ENCODE results near the gene PTTG1IP. TPM values are rescaled to one million over a fixed set of nuclear protein-coding genes. Genes with fewer than 3 reads are reported as not detected.

PTTG1IP gene
- total and polyA plus RNA-seq, 2 donors (not counting 1 experiment from before 2014, with no cell fraction given) = 229 to 240 TPM

DNA sequence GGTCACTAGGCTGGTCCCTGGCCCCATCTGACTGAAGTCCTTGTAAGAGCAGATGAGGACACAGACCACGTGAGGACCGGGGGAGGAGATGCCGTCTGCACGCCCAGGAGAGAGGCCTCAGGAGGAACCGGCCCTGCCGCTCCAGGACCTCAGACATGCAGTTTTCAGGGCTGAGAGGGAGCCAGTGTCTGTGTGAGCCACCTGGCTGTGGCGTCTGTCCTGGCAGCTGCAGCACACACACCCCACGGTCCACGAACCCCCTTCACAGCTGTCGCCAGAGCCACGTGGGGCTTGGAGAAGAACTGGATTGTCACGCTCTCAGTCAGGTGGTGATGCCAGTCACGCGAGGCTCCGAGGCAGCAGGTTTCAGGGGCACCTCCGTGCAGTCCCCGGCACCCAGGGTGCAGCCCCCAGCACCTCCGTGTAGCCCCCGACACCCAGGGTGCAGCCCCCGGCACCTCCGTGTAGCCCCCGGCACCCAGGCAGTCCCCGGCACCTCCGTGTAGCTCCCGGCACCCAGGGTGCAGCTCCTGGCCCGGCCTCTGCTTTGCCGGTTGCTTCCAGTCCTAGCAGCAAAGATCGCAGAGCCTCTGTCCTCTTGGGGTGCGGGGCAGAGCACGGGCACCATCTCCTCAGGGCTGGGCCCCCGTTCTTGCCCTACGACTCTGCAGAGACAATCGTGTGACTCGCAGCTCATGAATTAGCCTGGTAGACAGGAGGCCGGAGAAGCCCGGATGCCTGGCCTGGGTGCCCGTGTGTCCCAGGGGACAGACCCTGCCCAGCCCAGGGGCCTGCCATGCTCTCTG, 36.6 kb downstream of the PTTG1IP start:
- TF ChIP-seq, protein P1, sequence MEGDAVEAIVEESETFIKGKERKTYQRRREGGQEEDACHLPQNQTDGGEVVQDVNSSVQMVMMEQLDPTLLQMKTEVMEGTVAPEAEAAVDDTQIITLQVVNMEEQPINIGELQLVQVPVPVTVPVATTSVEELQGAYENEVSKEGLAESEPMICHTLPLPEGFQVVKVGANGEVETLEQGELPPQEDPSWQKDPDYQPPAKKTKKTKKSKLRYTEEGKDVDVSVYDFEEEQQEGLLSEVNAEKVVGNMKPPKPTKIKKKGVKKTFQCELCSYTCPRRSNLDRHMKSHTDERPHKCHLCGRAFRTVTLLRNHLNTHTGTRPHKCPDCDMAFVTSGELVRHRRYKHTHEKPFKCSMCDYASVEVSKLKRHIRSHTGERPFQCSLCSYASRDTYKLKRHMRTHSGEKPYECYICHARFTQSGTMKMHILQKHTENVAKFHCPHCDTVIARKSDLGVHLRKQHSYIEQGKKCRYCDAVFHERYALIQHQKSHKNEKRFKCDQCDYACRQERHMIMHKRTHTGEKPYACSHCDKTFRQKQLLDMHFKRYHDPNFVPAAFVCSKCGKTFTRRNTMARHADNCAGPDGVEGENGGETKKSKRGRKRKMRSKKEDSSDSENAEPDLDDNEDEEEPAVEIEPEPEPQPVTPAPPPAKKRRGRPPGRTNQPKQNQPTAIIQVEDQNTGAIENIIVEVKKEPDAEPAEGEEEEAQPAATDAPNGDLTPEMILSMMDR (conservative IDR thresholded peaks at IDR 0.05 in 1 of 2, IDR thresholded peaks at IDR 0.05 in 1 of 2; ENCODE audit: low read depth in 1 of 2, low read length in 2 of 2) = no peak
- no peak for TF ChIP-seq EZH2 (IDR thresholded peaks at IDR 0.05; ENCODE audit: low read length, missing control alignments)
- Histone ChIP-seq H3K4me3 (replicated peaks in 1 of 4; ENCODE audit: control extremely low read depth in 1 of 4, insufficient read depth in 1 of 4, low read depth in 3 of 4, low read length in 4 of 4) (no peak overlapping the region), H3K4me1 (ENCODE audit: control insufficient read depth, extremely low read depth, insufficient read depth, low read length) (no peaks in the 10 kb centered on the region), H2AFZ (ENCODE audit: low read length) (no peak overlapping the region), H3K79me2 (ENCODE audit: control insufficient read depth, insufficient read depth, low read length) (no peaks in the 10 kb centered on the region), H3K36me3 (ENCODE audit: control insufficient read depth, insufficient read depth, low read length) (no peaks in the 10 kb centered on the region), H3K4me2 (ENCODE audit: extremely low read depth, insufficient read depth, low read length) (no peak overlapping the region), H3K9me3 (ENCODE audit: control insufficient read depth, insufficient read depth, low read depth, low read length) (no peaks in the 10 kb centered on the region), H4K20me1 (ENCODE audit: control insufficient read depth, extremely low read depth, insufficient read depth, low read length) (no peaks in the 10 kb centered on the region), H3K27me3 (ENCODE audit: control insufficient read depth, insufficient read depth, low read length) (no peaks in the 10 kb centered on the region), H3K27ac (ENCODE audit: insufficient read depth, low read length) (no peak overlapping the region), H3K9ac (ENCODE audit: insufficient read depth, low read length) (no peak overlapping the region)
- peak in 1 of 2 donors; percentile 6 for DNase-seq (ENCODE audit: low read depth in 2 of 2)

DNA sequence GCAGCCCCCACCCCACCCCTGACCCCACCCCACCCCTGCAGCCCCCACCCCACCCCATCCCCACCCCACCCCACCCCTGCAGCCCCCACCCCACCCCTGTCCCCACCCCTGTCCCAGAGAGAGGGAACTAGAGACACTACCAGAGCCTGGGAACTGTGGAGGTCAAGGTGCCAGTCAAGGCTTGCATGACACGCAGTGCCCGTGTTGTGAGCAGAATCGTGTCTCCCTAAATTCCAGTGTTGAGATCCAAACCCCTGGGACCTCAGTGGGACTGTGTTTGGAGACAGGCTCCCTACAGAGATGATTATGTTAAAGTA, 37.2 kb downstream of the PTTG1IP start:
- Histone ChIP-seq H3K27me3 (ENCODE audit: control insufficient read depth, insufficient read depth, low read length) (no peaks in the 10 kb centered on the region), H3K36me3 (ENCODE audit: control insufficient read depth, insufficient read depth, low read length) (no peaks in the 10 kb centered on the region), H3K4me2 (ENCODE audit: extremely low read depth, insufficient read depth, low read length) (no peak overlapping the region), H4K20me1 (ENCODE audit: control insufficient read depth, extremely low read depth, insufficient read depth, low read length) (no peaks in the 10 kb centered on the region), H3K9ac (ENCODE audit: insufficient read depth, low read length) (no peak overlapping the region), H3K9me3 (ENCODE audit: control insufficient read depth, insufficient read depth, low read depth, low read length) (no peaks in the 10 kb centered on the region), H3K79me2 (ENCODE audit: control insufficient read depth, insufficient read depth, low read length) (no peaks in the 10 kb centered on the region), H3K4me3 (replicated peaks in 1 of 4; ENCODE audit: control extremely low read depth in 1 of 4, insufficient read depth in 1 of 4, low read depth in 3 of 4, low read length in 4 of 4) (no peak overlapping the region), H3K4me1 (ENCODE audit: control insufficient read depth, extremely low read depth, insufficient read depth, low read length) (no peaks in the 10 kb centered on the region), H3K27ac (ENCODE audit: insufficient read depth, low read length) (no peak overlapping the region), H2AFZ (ENCODE audit: low read length) (no peak overlapping the region)
- TF ChIP-seq EZH2 (IDR thresholded peaks at IDR 0.05; ENCODE audit: low read length, missing control alignments) = no peak
- TF ChIP-seq, protein P1 (conservative IDR thresholded peaks at IDR 0.05 in 1 of 2, IDR thresholded peaks at IDR 0.05 in 1 of 2; ENCODE audit: low read depth in 1 of 2, low read length in 2 of 2) = no peak
- DNase-seq (ENCODE audit: low read depth in 2 of 2) = no peak

DNA sequence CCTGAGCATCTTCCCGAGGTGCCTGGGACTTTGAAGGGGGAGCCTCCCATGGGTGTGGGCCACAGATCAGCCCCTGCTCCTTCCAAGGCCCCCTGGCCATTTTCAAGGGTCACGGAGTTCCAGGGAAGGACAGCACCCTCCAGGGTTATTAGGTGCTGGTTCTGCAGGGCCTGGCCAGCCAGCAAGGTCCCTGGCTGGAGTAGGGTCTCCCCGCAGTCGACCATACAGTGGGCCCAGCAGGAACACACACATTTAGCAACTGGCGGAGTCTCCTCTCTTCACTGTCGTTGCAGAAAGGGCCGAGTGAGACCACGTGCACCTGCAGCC, 37.9 kb downstream of the PTTG1IP start:
- no peaks in the 10 kb centered on the region for H3K4me1 ChIP-seq (ENCODE audit: control insufficient read depth, extremely low read depth, insufficient read depth, low read length)
- no peak overlapping the region for H3K4me2 ChIP-seq (ENCODE audit: extremely low read depth, insufficient read depth, low read length)
- no peaks in the 10 kb centered on the region for H3K9me3 ChIP-seq (ENCODE audit: control insufficient read depth, insufficient read depth, low read depth, low read length)
- H4K20me1 ChIP-seq (ENCODE audit: control insufficient read depth, extremely low read depth, insufficient read depth, low read length) = no peaks in the 10 kb centered on the region
- H2AFZ ChIP-seq (ENCODE audit: low read length) = no peak overlapping the region
- H3K27ac ChIP-seq (ENCODE audit: insufficient read depth, low read length) = no peak overlapping the region
- no peaks in the 10 kb centered on the region for H3K27me3 ChIP-seq (ENCODE audit: control insufficient read depth, insufficient read depth, low read length)
- no peaks in the 10 kb centered on the region for H3K36me3 ChIP-seq (ENCODE audit: control insufficient read depth, insufficient read depth, low read length)
- no peak for TF ChIP-seq EZH2 (IDR thresholded peaks at IDR 0.05; ENCODE audit: low read length, missing control alignments)
- TF ChIP-seq, protein P1 (conservative IDR thresholded peaks at IDR 0.05 in 1 of 2, IDR thresholded peaks at IDR 0.05 in 1 of 2; ENCODE audit: low read depth in 1 of 2, low read length in 2 of 2) = no peak
- H3K4me3 ChIP-seq (replicated peaks in 1 of 4; ENCODE audit: control extremely low read depth in 1 of 4, insufficient read depth in 1 of 4, low read depth in 3 of 4, low read length in 4 of 4) = no peak overlapping the region
- no peak for DNase-seq (ENCODE audit: low read depth in 2 of 2)
- H3K9ac ChIP-seq (ENCODE audit: insufficient read depth, low read length) = no peak overlapping the region
- H3K79me2 ChIP-seq (ENCODE audit: control insufficient read depth, insufficient read depth, low read length) = no peaks in the 10 kb centered on the region
